Lung (tissue), 12 donors: ENCODE results near the gene RPL27A. TPM values are rescaled to one million over a fixed set of nuclear protein-coding genes. Genes with fewer than 3 reads are reported as not detected.
A peak's percentile ranks its signal among the peaks of the same experiment; 100 is the strongest.

ENCODE experiments used
- ATAC-seq: fragments of 200-7000 bp; cut with Tn5 transposase; one replicate; pipeline ENCODE4 v1.9.1; 2020; ENCODE audit warnings: moderate number of reproducible peaks; ENCODE audit not compliant: insufficient read depth, low FRiP score
- DNase-seq, 3 donors: peaks; one replicate each; pipeline ENCODE4 v3.0.0-alpha.2; 2013 to 2017
- H3K27ac ChIP-seq, 2 donors: one replicate each; pipeline ENCODE4 v1.5.1; 2013; ENCODE audit warnings: mild to moderate bottlenecking in 2 of 2, moderate library complexity in 2 of 2, control low read depth in 1 of 2, inconsistent platforms in 1 of 2, low read depth in 1 of 2, low read length in 1 of 2
- H3K27me3 ChIP-seq, 3 donors: one replicate each; pipeline ENCODE4 v1.5.1; 2013; ENCODE audit warnings: low read length in 2 of 3; ENCODE audit not compliant: control insufficient read depth in 3 of 3, insufficient read depth in 3 of 3
- H3K36me3 ChIP-seq, 4 donors: one replicate each; pipeline ENCODE4 v1.5.1; 2013; ENCODE audit warnings: low read length in 4 of 4, mild to moderate bottlenecking in 1 of 4, moderate library complexity in 1 of 4; ENCODE audit not compliant: control insufficient read depth in 4 of 4, insufficient read depth in 4 of 4
- H3K4me1 ChIP-seq, 5 donors: one replicate each; pipeline ENCODE4 v1.5.1; 2013; ENCODE audit warnings: low read length in 5 of 5, mild to moderate bottlenecking in 2 of 5, moderate library complexity in 1 of 5; ENCODE audit not compliant: control insufficient read depth in 5 of 5, insufficient read depth in 5 of 5
- H3K4me3 ChIP-seq: one replicate; pipeline ENCODE4 v1.5.1; 2013; ENCODE audit warnings: mild to moderate bottlenecking, control low read depth, moderate library complexity
- H3K9ac ChIP-seq, 2 donors: one replicate each; pipeline ENCODE4 v1.5.1; 2013; ENCODE audit warnings: low read length in 2 of 2, control low read depth in 1 of 2; ENCODE audit not compliant: insufficient read depth in 1 of 2
- H3K9me3 ChIP-seq, 4 donors: one replicate each; pipeline ENCODE4 v1.5.1; 2013; ENCODE audit warnings: low read length in 3 of 4, mild to moderate bottlenecking in 1 of 4, moderate library complexity in 1 of 4; ENCODE audit not compliant: control insufficient read depth in 4 of 4, insufficient read depth in 3 of 4
- WGBS, 2 donors: extraction: QIAGEN DNeasy Blood & Tissue Kit; methylation state at CpG; one replicate each; pipeline ENCODE4 v1.1.7; 2013; 5-methylcytosine and 5-hydroxymethylcytosine counted together
- polyA plus RNA-seq, 2 donors: library from polyadenylated mRNA; stranded (reverse); fragments of 200-250 nt; gene quantifications; one replicate each; pipeline ENCODE4 v1.2.1, GENCODE V29; 2013
- total RNA-seq, 2 donors: library from RNA; depleted of rRNA in 1 of 2; stranded (reverse); fragments of >200 nt in 1 of 2; gene quantifications; one replicate each; pipeline ENCODE4 v1.2.1, GENCODE V29; 2014 to 2021
- TF ChIP-seq, protein P1 (sequence below): IDR thresholded peaks from 2 replicates; pipeline ENCODE4 v1.5.1; 2012; ENCODE audit warnings: mild to moderate bottlenecking; ENCODE audit errors: control extremely low read depth, extremely low read depth
- donor health status: control.
- donor health status: control.
- donor health status: Bipolar disorder and iron deficiency.
- donor health status: healthy.
- donor health status: DM: yes; HTN: yes; CAD: no.

RPL27A gene
- total and polyA plus RNA-seq, 4 donors = 673 to 4,912 (median 1,413) TPM

DNA sequence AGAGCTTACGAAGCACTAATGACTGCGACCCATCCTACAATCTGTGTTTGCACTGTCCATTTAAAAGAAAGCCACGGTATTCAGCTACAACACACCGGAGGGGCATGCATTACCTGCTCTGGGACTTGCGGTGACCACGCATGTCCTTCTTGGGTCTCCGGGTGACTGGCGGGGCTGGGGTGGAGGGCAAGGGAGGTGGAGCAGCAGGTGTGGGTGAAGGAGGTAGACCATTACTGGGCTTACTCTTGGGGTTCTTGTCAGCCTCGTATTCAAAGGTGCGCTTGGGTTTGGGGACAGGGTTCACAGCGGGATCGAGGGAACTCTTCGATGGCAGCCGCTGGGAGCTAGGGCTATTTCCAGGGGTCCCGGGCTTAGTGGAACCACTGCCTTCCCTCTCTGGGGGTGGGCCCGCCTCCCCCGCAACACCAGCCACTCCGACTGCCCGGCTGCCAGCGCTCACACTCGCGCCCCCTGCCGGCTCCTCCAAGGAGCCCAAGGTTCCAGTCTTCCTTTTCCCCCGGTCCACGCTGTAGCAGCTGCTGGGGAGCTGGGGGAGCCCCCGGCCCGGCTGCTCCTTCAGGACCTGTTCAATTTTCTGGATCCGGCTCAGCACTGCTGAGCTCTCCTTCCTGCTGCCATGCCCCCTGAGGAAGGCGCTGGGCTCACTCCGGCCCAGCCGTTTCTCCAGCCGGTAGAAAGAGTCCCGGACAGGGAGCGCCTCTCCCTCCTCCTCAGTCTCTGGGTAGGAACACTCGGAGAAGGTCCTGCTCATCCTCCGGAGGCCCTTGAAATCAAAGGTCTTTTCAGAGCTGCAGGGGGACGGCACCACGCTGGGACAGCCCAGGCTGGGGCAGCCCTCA lies 47.5 kb downstream of the RPL27A start:
- DNase-seq (no peak), ATAC-seq (no peak)
- H3K27ac ChIP-seq = no peak overlapping the region
- TF ChIP-seq, protein P1, sequence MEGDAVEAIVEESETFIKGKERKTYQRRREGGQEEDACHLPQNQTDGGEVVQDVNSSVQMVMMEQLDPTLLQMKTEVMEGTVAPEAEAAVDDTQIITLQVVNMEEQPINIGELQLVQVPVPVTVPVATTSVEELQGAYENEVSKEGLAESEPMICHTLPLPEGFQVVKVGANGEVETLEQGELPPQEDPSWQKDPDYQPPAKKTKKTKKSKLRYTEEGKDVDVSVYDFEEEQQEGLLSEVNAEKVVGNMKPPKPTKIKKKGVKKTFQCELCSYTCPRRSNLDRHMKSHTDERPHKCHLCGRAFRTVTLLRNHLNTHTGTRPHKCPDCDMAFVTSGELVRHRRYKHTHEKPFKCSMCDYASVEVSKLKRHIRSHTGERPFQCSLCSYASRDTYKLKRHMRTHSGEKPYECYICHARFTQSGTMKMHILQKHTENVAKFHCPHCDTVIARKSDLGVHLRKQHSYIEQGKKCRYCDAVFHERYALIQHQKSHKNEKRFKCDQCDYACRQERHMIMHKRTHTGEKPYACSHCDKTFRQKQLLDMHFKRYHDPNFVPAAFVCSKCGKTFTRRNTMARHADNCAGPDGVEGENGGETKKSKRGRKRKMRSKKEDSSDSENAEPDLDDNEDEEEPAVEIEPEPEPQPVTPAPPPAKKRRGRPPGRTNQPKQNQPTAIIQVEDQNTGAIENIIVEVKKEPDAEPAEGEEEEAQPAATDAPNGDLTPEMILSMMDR = no peak
- H3K9me3 ChIP-seq = peaks cover 0 to 2% (median 0%) of the 10 kb centered on the region in 4 donors
- WGBS, 2 donors = 88 to 91% methylated on average over 35 to 38 of the region's 38 CpGs
- no peaks in the 10 kb centered on the region for H3K27me3 ChIP-seq
- peaks cover 18 to 41% (median 26%) of the 10 kb centered on the region in 5 donors for H3K4me1 ChIP-seq
- no peak overlapping the region for H3K4me3 ChIP-seq
- peaks cover 0 to 18% (median 11%) of the 10 kb centered on the region in 4 donors for H3K36me3 ChIP-seq
- no peak overlapping the region for H3K9ac ChIP-seq

DNA sequence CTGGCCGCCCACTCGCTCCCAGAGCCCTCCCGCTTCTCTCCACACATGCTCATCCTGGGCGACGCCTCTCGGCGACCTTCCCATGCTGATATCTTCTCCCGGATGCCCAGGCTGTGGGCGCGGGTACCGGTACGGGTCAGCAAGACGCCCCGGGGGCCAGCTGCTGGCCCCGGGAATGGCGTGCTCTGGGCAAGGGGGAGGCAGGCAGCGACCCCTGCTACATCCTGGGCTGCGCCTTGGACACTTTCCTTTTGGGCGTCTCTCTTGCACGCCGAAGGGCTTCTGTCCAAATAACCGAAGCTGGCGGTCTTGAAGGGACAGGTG lies 48.1 kb downstream of the RPL27A start:
- 95% methylated on average over 23 of the region's 23 CpGs for WGBS, 2 donors
- no peak for DNase-seq

DNA sequence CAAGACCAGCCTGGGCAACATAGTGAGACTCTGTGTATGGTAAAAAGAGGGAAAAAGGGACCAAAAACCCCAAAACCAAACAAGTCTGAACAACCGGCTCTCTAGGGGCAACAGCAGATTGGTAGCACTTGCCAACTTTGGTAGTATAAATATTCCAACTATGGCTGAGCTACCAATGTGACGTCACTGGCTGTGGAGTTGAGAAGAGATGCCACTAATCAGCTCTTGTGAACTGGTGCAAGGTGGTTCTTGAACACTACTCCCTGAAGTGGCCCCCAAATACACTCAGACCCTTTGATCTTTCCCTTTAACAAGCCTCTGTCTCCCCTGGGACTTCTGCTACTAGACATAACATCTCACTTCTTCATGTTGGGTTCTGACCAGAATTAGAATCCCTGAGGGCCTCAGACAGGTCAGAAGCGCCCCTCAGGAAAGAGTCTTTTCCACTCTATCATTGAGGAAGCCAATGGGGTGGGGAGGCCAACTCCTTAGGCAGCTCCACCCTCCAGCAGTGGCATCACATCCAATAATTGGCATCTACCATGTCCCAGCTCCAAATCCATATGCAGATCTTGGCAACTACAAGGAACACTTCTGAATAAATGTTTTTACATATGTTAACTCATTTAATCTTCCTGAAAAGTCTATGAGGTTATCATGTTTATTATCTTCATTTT lies 49.2 kb downstream of the RPL27A start:
- TF ChIP-seq, protein P1 = no peak
- Histone ChIP-seq H3K9ac (no peak overlapping the region), H3K27me3 (no peaks in the 10 kb centered on the region), H3K9me3 (peaks cover 0 to 2% (median 0%) of the 10 kb centered on the region in 4 donors), H3K4me1 (peaks cover 18 to 36% (median 30%) of the 10 kb centered on the region in 5 donors), H3K4me3 (no peak overlapping the region), H3K27ac (peak overlapping the region in 1 of 2 donors; percentile 88), H3K36me3 (peaks cover 0 to 18% (median 6%) of the 10 kb centered on the region in 4 donors)
- no peak for DNase-seq
- WGBS, 2 donors = 84 to 88% methylated on average over 3 of the region's 3 CpGs
- no peak for ATAC-seq

More for the DNA sequence above, 48.1 kb downstream of the RPL27A start:
- Histone ChIP-seq H3K4me1 (peaks cover 18 to 41% (median 26%) of the 10 kb centered on the region in 5 donors), H3K9me3 (peaks cover 0 to 2% (median 0%) of the 10 kb centered on the region in 4 donors), H3K4me3 (no peak overlapping the region), H3K27me3 (no peaks in the 10 kb centered on the region), H3K27ac (no peak overlapping the region), H3K9ac (no peak overlapping the region), H3K36me3 (peaks cover 0 to 18% (median 11%) of the 10 kb centered on the region in 4 donors)
- TF ChIP-seq, protein P1 = no peak
- ATAC-seq = no peak
